ENCODE measurements around the gene MAST2.

The MAST2 gene

GRCh38 chr1:45998020-45998617, 194.7 kb downstream of the MAST2 start:
- DNase-seq, result no peak

- DNase-seq, result peak; percentile 17
Measured at GRCh38 chr1:45999507-45999906, 196.1 kb downstream of the MAST2 start.

GRCh38 chr1:46001081-46001785, 197.8 kb downstream of the MAST2 start:
- peak; percentile 63 for DNase-seq

GRCh38 chr1:46002551-46003150, 199.2 kb downstream of the MAST2 start:
- no peak for DNase-seq

GRCh38 chr1:46003315-46003714, 199.9 kb downstream of the MAST2 start:
- DNase-seq, result peak; percentile 66

- DNase-seq, result no peak
Measured at GRCh38 chr1:46004492-46004891, 201.1 kb downstream of the MAST2 start.

GRCh38 chr1:46005594-46005993, 202.2 kb downstream of the MAST2 start:
- no peak for DNase-seq

GRCh38 chr1:46008585-46008984, 205.2 kb downstream of the MAST2 start:
- DNase-seq, result no peak

GRCh38 chr1:46010611-46011010, 207.2 kb downstream of the MAST2 start:
- no peak for DNase-seq

- no peak for DNase-seq
Measured at GRCh38 chr1:46011121-46011695, 207.8 kb downstream of the MAST2 start.

GRCh38 chr1:46012236-46012635, 208.8 kb downstream of the MAST2 start:
- DNase-seq, result no peak

GRCh38 chr1:46013581-46013980, 210.2 kb downstream of the MAST2 start:
- DNase-seq, result no peak

- DNase-seq, result peak; percentile 83
Measured at GRCh38 chr1:46017876-46018503, 214.6 kb downstream of the MAST2 start.

- DNase-seq, result no peak
Measured at GRCh38 chr1:46019348-46019747, 215.9 kb downstream of the MAST2 start.

GRCh38 chr1:46020010-46020409, 216.6 kb downstream of the MAST2 start:
- no peak for DNase-seq

GRCh38 chr1:46021046-46021996, 217.9 kb downstream of the MAST2 start:
- no peak for DNase-seq

- no peak for DNase-seq
Measured at GRCh38 chr1:46026531-46026930, 223.1 kb downstream of the MAST2 start.

- DNase-seq, result no peak
Measured at GRCh38 chr1:46027788-46028573, 224.6 kb downstream of the MAST2 start.

- DNase-seq, result no peak
Measured at GRCh38 chr1:46030074-46030870, 226.9 kb downstream of the MAST2 start.

GRCh38 chr1:46030876-46031660, 227.7 kb downstream of the MAST2 start:
- DNase-seq, result no peak
